ENCODE results near the gene F2RL3.
"Not testable (repeated sequence)": the region's sequence is repeated elsewhere in the genome, so short reads cannot be mapped to it uniquely, and the experiment has no call there.

F2RL3 gene

GRCh38 chr19:16888629-16889365, at the start of gene F2RL3:
TSS of gene F2RL3 (plus strand) at chr19:16888999. CDS start at chr19:16889190, 191 bp downstream.
- no peak for DNase-seq

- no peak for DNase-seq
Observed at GRCh38 chr19:16841391-16841926, 47.3 kb upstream of the F2RL3 start.

- DNase-seq = no peak
Observed at GRCh38 chr19:16846901-16847300, 41.9 kb upstream of the F2RL3 start.

- DNase-seq = no peak
Observed at GRCh38 chr19:16847430-16847829, 41.4 kb upstream of the F2RL3 start.

GRCh38 chr19:16849168-16849567, 39.6 kb upstream of the F2RL3 start:
- DNase-seq = no peak

- no peak for DNase-seq
Observed at GRCh38 chr19:16850133-16850532, 38.7 kb upstream of the F2RL3 start.

- DNase-seq = no peak
Observed at GRCh38 chr19:16851031-16851712, 37.6 kb upstream of the F2RL3 start.

GRCh38 chr19:16853066-16853465, 35.7 kb upstream of the F2RL3 start:
- DNase-seq = no peak

GRCh38 chr19:16856091-16856490, 32.7 kb upstream of the F2RL3 start:
- no peak for DNase-seq

GRCh38 chr19:16859626-16860025, 29.2 kb upstream of the F2RL3 start:
- no peak for DNase-seq

- no peak for DNase-seq
Observed at GRCh38 chr19:16860118-16860517, 28.7 kb upstream of the F2RL3 start.

- no peak for DNase-seq
Observed at GRCh38 chr19:16861011-16861410, 27.8 kb upstream of the F2RL3 start.

GRCh38 chr19:16861834-16862233, 27.0 kb upstream of the F2RL3 start:
- no peak for DNase-seq

- DNase-seq = no peak
Observed at GRCh38 chr19:16862826-16863415, 25.9 kb upstream of the F2RL3 start.

- no peak for DNase-seq
Observed at GRCh38 chr19:16867211-16867610, 21.6 kb upstream of the F2RL3 start.

GRCh38 chr19:16868423-16869130, 20.2 kb upstream of the F2RL3 start:
- DNase-seq = no peak

GRCh38 chr19:16869331-16869972, 19.3 kb upstream of the F2RL3 start:
- no peak for DNase-seq

- no peak for DNase-seq
Observed at GRCh38 chr19:16871871-16872270, 16.9 kb upstream of the F2RL3 start.

- DNase-seq = no peak
Observed at GRCh38 chr19:16872728-16873127, 16.1 kb upstream of the F2RL3 start.

GRCh38 chr19:16873594-16873993, 15.2 kb upstream of the F2RL3 start:
- no peak for DNase-seq

- DNase-seq = no peak
Observed at GRCh38 chr19:16874250-16874977, 14.4 kb upstream of the F2RL3 start.

- DNase-seq = not testable (repeated sequence)
Observed at GRCh38 chr19:16874978-16875299, 13.9 kb upstream of the F2RL3 start.

Measured in stimulated activated naive CD4-positive, alpha-beta T cell treated with Interleukin-2 at 50 U/mL for 16 hours (primary cell).